Activated CD8-positive, alpha-beta T cell treated with anti-CD3 and anti-CD28 coated beads for 36 hours (primary cell): Measurements from ENCODE around the gene MDM1. TPM values are rescaled to one million over a fixed set of nuclear protein-coding genes. Genes with fewer than 3 reads are reported as not detected.

Experiments used
- ATAC-seq: fragments of 200-7000 bp; cut with Tn5 transposase; one replicate; pipeline ENCODE4 v1.10.0; 2021; ENCODE audit warnings: mild to moderate bottlenecking, moderate library complexity
- CTCF ChIA-PET: fragments of 350-600 bp; sonication (Branson Sonifier 250); formaldehyde crosslinking; loops from one replicate; lab custom pipeline; 2021; ENCODE audit warnings: antibody characterized with exemption; lab: Charles Lee
- POLR2A ChIA-PET: fragments of 350-600 bp; sonication (Branson Sonifier 250); formaldehyde crosslinking; loops from one replicate; lab custom pipeline; 2021; ENCODE audit warnings: antibody characterized with exemption; lab: Charles Lee
- DNase-seq: peaks from one replicate; pipeline ENCODE4 v3.0.0-alpha.2; 2020
- H3K27ac Mint-ChIP-seq: one replicate; pipeline ENCODE4 v1.8.0; 2021; ENCODE audit warnings: mild to moderate bottlenecking, mixed read lengths
- H3K27me3 Mint-ChIP-seq: one replicate; pipeline ENCODE4 v1.8.0; 2021; ENCODE audit warnings: mixed read lengths
- H3K36me3 Mint-ChIP-seq: one replicate; pipeline ENCODE4 v1.8.0; 2021; ENCODE audit warnings: low read depth, mixed read lengths
- H3K4me1 Mint-ChIP-seq: one replicate; pipeline ENCODE4 v1.8.0; 2021; ENCODE audit warnings: low read depth, mixed read lengths
- H3K4me3 Mint-ChIP-seq: one replicate; pipeline ENCODE4 v1.8.0; 2021; ENCODE audit warnings: mild to moderate bottlenecking, moderate library complexity, mixed read lengths
- H3K9me3 Mint-ChIP-seq: one replicate; pipeline ENCODE4 v1.8.0; 2021; ENCODE audit warnings: mixed read lengths
- CTCF ChIP-seq: fragments of 200-600 bp; IDR thresholded peaks from one replicate; pipeline ENCODE4 v1.8.0; 2022; ENCODE audit warnings: antibody characterized with exemption, mild to moderate bottlenecking
- intact Hi-C: fragments of 100-400 bp; cut with micrococcal nuclease; formaldehyde crosslinking; loops from one replicate; pipeline ENCODE4 v1.10.0; 2022
- total RNA-seq, 2 experiments: library from RNA; stranded (reverse); gene quantifications; one replicate each; pipeline ENCODE4 v1.2.3, GENCODE V29; 2021

MDM1 gene
- total RNA-seq, 2 experiments from 2014 or later, result 15.4 to 17.9 TPM

GRCh38 chr12:68290126-68290525, 42.0 kb downstream of the MDM1 start:
- Mint-ChIP-seq H3K9me3 (peaks cover 3% of the 10 kb centered on the region), H3K27ac (no peak overlapping the region), H3K4me3 (no peak overlapping the region), H3K27me3 (peaks cover 4% of the 10 kb centered on the region), H3K36me3 (peaks cover 8% of the 10 kb centered on the region), H3K4me1 (peaks cover 42% of the 10 kb centered on the region)
- ChIA-PET POLR2A (interaction anchor here (0.6 to 1.2 kb wide), 3 partner anchors 29 to 196 kb away, joined by 3 to 4 read pairs (median 3); no protein-coding TSS in a partner anchor), CTCF (interaction anchor here (1.0 to 3.1 kb wide), 8 partner anchors 9 to 132 kb away, joined by 3 to 13 read pairs (median 4); no protein-coding TSS in a partner anchor)
- peak; percentile 94 for ATAC-seq
- TF ChIP-seq CTCF, result no peak
- peak; percentile 50 for DNase-seq
- intact Hi-C loops, result no loop called here

- no peak for DNase-seq
- ChIA-PET CTCF (interaction anchor here (1.2 kb wide), 1 partner anchor 13 kb away, joined by 3 read pairs; no protein-coding TSS in a partner anchor), POLR2A (interaction anchor here (0.7 kb wide), 1 partner anchor 1176 kb away, joined by 3 read pairs; no protein-coding TSS in a partner anchor)
- Mint-ChIP-seq H3K36me3 (peaks cover 5% of the 10 kb centered on the region), H3K4me3 (no peak overlapping the region), H3K27ac (no peak overlapping the region), H3K4me1 (peaks cover 37% of the 10 kb centered on the region), H3K27me3 (peaks cover 5% of the 10 kb centered on the region), H3K9me3 (peaks cover 3% of the 10 kb centered on the region)
- no peak for ATAC-seq
- no peak for TF ChIP-seq CTCF
- intact Hi-C loops, result no loop called here
Observed at GRCh38 chr12:68287106-68287505, 45.1 kb downstream of the MDM1 start.

- ChIA-PET POLR2A (interaction anchor here (1.6 kb wide), 1 partner anchor 12 kb away, joined by 4 read pairs; no protein-coding TSS in a partner anchor), CTCF (interaction anchor here (0.7 to 1.2 kb wide), 3 partner anchors 9 to 64 kb away, joined by 3 to 4 read pairs (median 3); no protein-coding TSS in a partner anchor)
- Mint-ChIP-seq H3K4me3 (no peak overlapping the region), H3K9me3 (peaks cover 3% of the 10 kb centered on the region), H3K4me1 (peaks cover 37% of the 10 kb centered on the region), H3K27me3 (peaks cover 5% of the 10 kb centered on the region), H3K27ac (no peak overlapping the region), H3K36me3 (peaks cover 5% of the 10 kb centered on the region)
- intact Hi-C loops, result no loop called here
- DNase-seq (no peak), ATAC-seq (no peak)
- no peak for TF ChIP-seq CTCF
Observed at GRCh38 chr12:68286396-68286795, 45.8 kb downstream of the MDM1 start.

- DNase-seq (no peak), ATAC-seq (no peak)
- Mint-ChIP-seq H3K27ac (no peak overlapping the region), H3K27me3 (peaks cover 5% of the 10 kb centered on the region), H3K9me3 (peaks cover 3% of the 10 kb centered on the region), H3K4me3 (no peak overlapping the region), H3K36me3 (peaks cover 5% of the 10 kb centered on the region), H3K4me1 (peaks cover 37% of the 10 kb centered on the region)
- ChIA-PET POLR2A (interaction anchor here (1.6 kb wide), 1 partner anchor 12 kb away, joined by 4 read pairs; no protein-coding TSS in a partner anchor), CTCF (interaction anchor here (0.7 to 1.2 kb wide), 2 partner anchors 32 to 63 kb away, joined by 3 to 4 read pairs; no protein-coding TSS in a partner anchor)
- intact Hi-C loops, result no loop called here
- TF ChIP-seq CTCF, result no peak
Observed at GRCh38 chr12:68285541-68285940, 46.6 kb downstream of the MDM1 start.

GRCh38 chr12:68281322-68282077, 50.7 kb downstream of the MDM1 start:
- Mint-ChIP-seq H3K9me3 (no peaks in the 10 kb centered on the region), H3K36me3 (no peaks in the 10 kb centered on the region), H3K4me3 (no peak overlapping the region), H3K27me3 (peaks cover 5% of the 10 kb centered on the region), H3K4me1 (peaks cover 45% of the 10 kb centered on the region), H3K27ac (peak overlapping the region; percentile 31)
- intact Hi-C loops, result no loop called here
- no peak for TF ChIP-seq CTCF
- DNase-seq (peak; percentile 29), ATAC-seq (peak; percentile 61)
- ChIA-PET CTCF (no interaction called here), POLR2A (no interaction called here)
